Erythroblast (primary cell): ENCODE results near the gene KLK13.

Experiments
- DNase-seq, 2 experiments: peaks; one replicate each; lab custom pipeline; 2025; lab: John Stamatoyannopoulos, UW
- GATA1 ChIP-seq: IDR thresholded peaks from 2 replicates; pipeline ENCODE4 v1.6.1; 2011; ENCODE audit warnings: low read depth, mild to moderate bottlenecking, control low read depth, low read length, moderate library complexity
- POLR2A ChIP-seq: IDR thresholded peaks from 2 replicates; pipeline ENCODE4 v1.6.1; 2011; ENCODE audit warnings: mild to moderate bottlenecking, low read length

The KLK13 gene

GRCh38 chr19:51027126-51027806 is 37.6 kb downstream of the KLK13 start:
- no peak for DNase-seq
- TF ChIP-seq POLR2A (no peak), GATA1 (no peak)

- no peak for DNase-seq
- TF ChIP-seq POLR2A: no peak
Measured at GRCh38 chr19:51026554-51026831, 38.4 kb downstream of the KLK13 start, which contains the start of gene KLK11. KLK11 (minus strand) TSS chr19:51026616; CDS start chr19:51025631, 985 bp downstream.

- no peak for DNase-seq
- TF ChIP-seq POLR2A (no peak), GATA1 (no peak)
Measured at GRCh38 chr19:51025809-51026553, 38.9 kb downstream of the KLK13 start.

GRCh38 chr19:51025401-51025800 is 39.5 kb downstream of the KLK13 start:
- DNase-seq: no peak
- TF ChIP-seq POLR2A (no peak), GATA1 (no peak)

DNA sequence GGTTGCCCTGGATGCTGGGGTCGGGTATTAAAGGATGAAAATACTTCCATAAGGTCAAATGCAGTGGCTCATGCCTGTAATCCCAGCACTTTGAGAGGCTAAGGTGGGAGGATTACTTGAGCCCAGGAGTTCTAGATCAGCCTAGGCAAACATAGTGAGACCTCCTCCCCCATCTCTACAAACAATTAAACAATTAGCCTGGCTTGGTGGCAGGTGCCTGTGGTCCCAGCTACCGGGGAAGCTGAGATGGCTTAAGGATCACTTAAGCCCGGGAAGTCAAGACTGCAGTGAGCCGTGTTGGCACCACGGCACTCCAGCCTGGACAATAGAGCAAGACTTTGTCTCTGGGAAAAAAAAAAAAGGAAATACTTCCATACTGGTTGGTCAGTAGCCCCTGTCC is 40.0 kb downstream of the KLK13 start:
- TF ChIP-seq POLR2A (no peak), GATA1 (no peak)

GRCh38 chr19:51023946-51024345 is 40.9 kb downstream of the KLK13 start:
- no peak for DNase-seq
- TF ChIP-seq GATA1 (no peak), POLR2A (no peak)

More for the DNA sequence above, 40.0 kb downstream of the KLK13 start:
- DNase-seq: no peak

GRCh38 chr19:51022526-51022925 is 42.4 kb downstream of the KLK13 start:
- DNase-seq: no peak
- TF ChIP-seq POLR2A: no peak
- TF ChIP-seq GATA1: no peak

- TF ChIP-seq GATA1 (no peak), POLR2A (no peak)
- peak in 1 of 2 experiments; percentile 46 for DNase-seq
Measured at GRCh38 chr19:51020988-51021651, 43.8 kb downstream of the KLK13 start.

GRCh38 chr19:51019544-51019925 is 45.4 kb downstream of the KLK13 start, which contains the start of gene KLK10:
KLK10 (minus strand) TSS chr19:51019709; CDS start chr19:51019130, 579 bp downstream.
- TF ChIP-seq GATA1: no peak
- TF ChIP-seq POLR2A: no peak
- no peak for DNase-seq

GRCh38 chr19:51018745-51019543 is 45.9 kb downstream of the KLK13 start:
- no peak for DNase-seq
- TF ChIP-seq POLR2A (no peak), GATA1 (no peak)

GRCh38 chr19:51016798-51017683 is 47.9 kb downstream of the KLK13 start:
- TF ChIP-seq POLR2A: no peak
- TF ChIP-seq GATA1: no peak
- peak; percentile 37 to 71 for DNase-seq

- TF ChIP-seq POLR2A (no peak), GATA1 (no peak)
- no peak for DNase-seq
Measured at GRCh38 chr19:51015691-51016267, 49.1 kb downstream of the KLK13 start.
